ENCODE data around the gene SPTBN1. TPM values are rescaled to one million over a fixed set of nuclear protein-coding genes. Genes with fewer than 3 reads are reported as not detected.

Gene SPTBN1
- total and polyA plus RNA-seq, 9 of the 15 experiments (the other 6 are each of a cell fraction or from before 2014, with no cell fraction given), result 8.9 to 66.8 (median 31.4) TPM

DNA sequence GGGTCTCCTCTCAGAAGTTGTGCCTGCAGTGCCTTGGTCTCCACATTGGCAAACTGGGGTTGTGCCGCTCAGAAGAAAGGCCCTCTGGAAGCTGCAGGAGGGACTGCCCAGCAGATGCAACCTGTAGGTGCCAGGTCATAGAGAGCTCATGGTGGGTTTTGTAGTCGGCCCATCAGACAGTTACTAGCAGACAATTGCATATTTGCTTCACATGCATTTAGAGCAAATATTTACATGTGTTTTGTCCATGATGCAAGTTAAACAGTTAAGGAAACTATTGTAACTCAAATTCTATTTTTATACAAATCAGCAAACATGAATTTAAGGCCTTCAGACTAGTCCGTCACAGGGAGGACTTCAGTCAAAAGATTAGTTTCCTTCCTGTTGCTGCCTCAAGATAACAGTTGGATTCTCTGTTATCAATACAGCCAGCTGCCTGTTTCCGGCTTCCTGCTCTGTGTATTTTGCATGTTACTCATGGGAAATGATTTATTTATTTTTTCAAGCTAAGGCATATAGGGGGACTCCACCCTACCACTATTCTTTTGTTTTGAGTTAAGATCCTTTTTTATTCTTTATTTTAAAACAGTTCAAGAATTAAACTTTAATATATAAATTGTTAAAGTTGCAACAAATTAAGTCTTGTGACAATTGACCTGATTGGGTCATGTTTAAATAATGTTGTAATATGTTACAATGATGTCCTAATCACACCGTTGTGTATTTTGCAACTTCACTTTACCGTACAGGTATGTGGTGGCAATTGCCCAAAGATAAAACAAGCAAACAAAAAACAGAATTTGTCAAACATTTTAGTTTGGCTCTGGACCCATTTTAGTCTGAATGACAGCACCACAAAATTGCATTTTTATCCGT lies 133.5 kb downstream of the SPTBN1 start (continued):
- TF ChIP-seq, protein P1, sequence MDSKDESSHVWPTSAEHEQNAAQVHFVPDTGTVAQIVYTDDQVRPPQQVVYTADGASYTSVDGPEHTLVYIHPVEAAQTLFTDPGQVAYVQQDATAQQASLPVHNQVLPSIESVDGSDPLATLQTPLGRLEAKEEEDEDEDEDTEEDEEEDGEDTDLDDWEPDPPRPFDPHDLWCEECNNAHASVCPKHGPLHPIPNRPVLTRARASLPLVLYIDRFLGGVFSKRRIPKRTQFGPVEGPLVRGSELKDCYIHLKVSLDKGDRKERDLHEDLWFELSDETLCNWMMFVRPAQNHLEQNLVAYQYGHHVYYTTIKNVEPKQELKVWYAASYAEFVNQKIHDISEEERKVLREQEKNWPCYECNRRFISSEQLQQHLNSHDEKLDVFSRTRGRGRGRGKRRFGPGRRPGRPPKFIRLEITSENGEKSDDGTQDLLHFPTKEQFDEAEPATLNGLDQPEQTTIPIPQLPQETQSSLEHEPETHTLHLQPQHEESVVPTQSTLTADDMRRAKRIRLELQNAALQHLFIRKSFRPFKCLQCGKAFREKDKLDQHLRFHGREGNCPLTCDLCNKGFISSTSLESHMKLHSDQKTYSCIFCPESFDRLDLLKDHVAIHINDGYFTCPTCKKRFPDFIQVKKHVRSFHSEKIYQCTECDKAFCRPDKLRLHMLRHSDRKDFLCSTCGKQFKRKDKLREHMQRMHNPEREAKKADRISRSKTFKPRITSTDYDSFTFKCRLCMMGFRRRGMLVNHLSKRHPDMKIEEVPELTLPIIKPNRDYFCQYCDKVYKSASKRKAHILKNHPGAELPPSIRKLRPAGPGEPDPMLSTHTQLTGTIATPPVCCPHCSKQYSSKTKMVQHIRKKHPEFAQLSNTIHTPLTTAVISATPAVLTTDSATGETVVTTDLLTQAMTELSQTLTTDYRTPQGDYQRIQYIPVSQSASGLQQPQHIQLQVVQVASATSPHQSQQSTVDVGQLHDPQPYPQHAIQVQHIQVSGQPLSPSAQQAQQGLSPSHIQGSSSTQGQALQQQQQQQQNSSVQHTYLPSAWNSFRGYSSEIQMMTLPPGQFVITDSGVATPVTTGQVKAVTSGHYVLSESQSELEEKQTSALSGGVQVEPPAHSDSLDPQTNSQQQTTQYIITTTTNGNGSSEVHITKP (IDR thresholded peaks at IDR 0.05; ENCODE audit: partially characterized antibody), result no peak
- peak; percentile 44 for TF ChIP-seq SMARCB1 (IDR thresholded peaks at IDR 0.05; ENCODE audit: insufficient read length, low read depth)
- TF ChIP-seq CHAMP1 (IDR thresholded peaks at IDR 0.05), result peak; percentile 91
- TF ChIP-seq ZNF695 (CRISPR knock-in tag; IDR thresholded peaks at IDR 0.05), result no peak
- TF ChIP-seq ILF3 (IDR thresholded peaks at IDR 0.05; ENCODE audit: borderline replicate concordance), result peak; percentile 91; the same call in 1 of the 2 replicates
- TF ChIP-seq ETV5 (CRISPR knock-in tag; IDR thresholded peaks at IDR 0.05; ENCODE audit: low read depth), result peak; percentile 99
- TF ChIP-seq PHF20 (IDR thresholded peaks at IDR 0.05; ENCODE audit: partially characterized antibody), result peak; percentile 39
- TF ChIP-seq JUN (IDR thresholded peaks at IDR 0.05; ENCODE audit: borderline replicate concordance, low read depth, low read length), result peak; percentile 52; the same call in 1 of the 2 replicates
- TF ChIP-seq JUN (CRISPR knock-in tag; IDR thresholded peaks at IDR 0.05; ENCODE audit: borderline replicate concordance), result no peak
- no peak for TF ChIP-seq ZC3H4 (CRISPR knock-in tag; IDR thresholded peaks at IDR 0.05; ENCODE audit: borderline replicate concordance)
- no peak for TF ChIP-seq FIP1L1 (IDR thresholded peaks at IDR 0.05; ENCODE audit: low read depth, low read length, poor library complexity, severe bottlenecking)
- no peak for TF ChIP-seq KDM2B (CRISPR knock-in tag; IDR thresholded peaks at IDR 0.05)
- TF ChIP-seq NBN (IDR thresholded peaks at IDR 0.05; ENCODE audit: low read depth), result peak; percentile 70; the same call in 1 of the 2 replicates
- no peak for TF ChIP-seq BRD4 (IDR thresholded peaks at IDR 0.05)
- TF ChIP-seq DDX20 (tag; IDR thresholded peaks at IDR 0.05; ENCODE audit: low read depth), result no peak
- 0 out of 4 replicates have a peak, but pooled peaks of 1 of the 2 experiments have one; percentile 63 for TF ChIP-seq KDM4B (IDR thresholded peaks at IDR 0.05; ENCODE audit: borderline replicate concordance in 2 of 2, low read depth in 1 of 2)
- TF ChIP-seq TRIM24 (IDR thresholded peaks at IDR 0.05), result peak; percentile 91 to 95
- no peak; the same call in 1 of the 2 replicates for TF ChIP-seq NFRKB (IDR thresholded peaks at IDR 0.05; ENCODE audit: low read depth)
- no peak for TF ChIP-seq ZNF445 (CRISPR knock-in tag; IDR thresholded peaks at IDR 0.05; ENCODE audit: low read depth)
- no peak for TF ChIP-seq ZNF311 (CRISPR knock-in tag; IDR thresholded peaks at IDR 0.05)
- no peak for TF ChIP-seq ZBTB26 (CRISPR knock-in tag; IDR thresholded peaks at IDR 0.05)

Measured in K562 (cell line).